GM18519 (cell line): ENCODE data around the gene CHD2.
"Not testable (repeated sequence)": the region's sequence is repeated elsewhere in the genome, so short reads cannot be mapped to it uniquely, and the experiment has no call there.

Experiments
- ATAC-seq: cut with Tn5 transposase; IDR thresholded peaks from one replicate; pipeline ENCODE4 v1.9.1; 2021; ENCODE audit warnings: mild to moderate bottlenecking, moderate library complexity; ENCODE audit not compliant: unreplicated experiment, low FRiP score

The CHD2 gene

GRCh38 chr15:93031103-93031464 is 131.0 kb downstream of the CHD2 start:
- no peak for ATAC-seq

GRCh38 chr15:93031557-93032384 is 131.6 kb downstream of the CHD2 start:
- not testable (repeated sequence) for ATAC-seq

- ATAC-seq = not testable (repeated sequence)
These were observed 132.5 kb downstream of the CHD2 start for GRCh38 chr15:93032515-93033206.

- no peak for ATAC-seq
These were observed 133.4 kb downstream of the CHD2 start for GRCh38 chr15:93033434-93034045.

- ATAC-seq = no peak
These were observed 134.4 kb downstream of the CHD2 start for GRCh38 chr15:93034512-93034911.

- ATAC-seq = no peak
These were observed 135.2 kb downstream of the CHD2 start for GRCh38 chr15:93035092-93035915.

GRCh38 chr15:93035953-93036810 is 136.1 kb downstream of the CHD2 start:
- ATAC-seq = peak; percentile 93

GRCh38 chr15:93036951-93037819 is 137.1 kb downstream of the CHD2 start:
- no peak for ATAC-seq

GRCh38 chr15:93037820-93038705 is 137.9 kb downstream of the CHD2 start:
- ATAC-seq = no peak

- ATAC-seq = not testable (repeated sequence)
These were observed 139.6 kb downstream of the CHD2 start for GRCh38 chr15:93039562-93040287.

- no peak for ATAC-seq
These were observed 140.4 kb downstream of the CHD2 start for GRCh38 chr15:93040288-93041158.

GRCh38 chr15:93041159-93041547 is 141.0 kb downstream of the CHD2 start:
- ATAC-seq = no peak

GRCh38 chr15:93042211-93042610 is 142.1 kb downstream of the CHD2 start:
- ATAC-seq = no peak

GRCh38 chr15:93042691-93043378 is 142.7 kb downstream of the CHD2 start:
- no peak for ATAC-seq

GRCh38 chr15:93043621-93044300 is 143.6 kb downstream of the CHD2 start:
- no peak for ATAC-seq
